ENCODE results near the gene CNTNAP2.

The CNTNAP2 gene

DNA sequence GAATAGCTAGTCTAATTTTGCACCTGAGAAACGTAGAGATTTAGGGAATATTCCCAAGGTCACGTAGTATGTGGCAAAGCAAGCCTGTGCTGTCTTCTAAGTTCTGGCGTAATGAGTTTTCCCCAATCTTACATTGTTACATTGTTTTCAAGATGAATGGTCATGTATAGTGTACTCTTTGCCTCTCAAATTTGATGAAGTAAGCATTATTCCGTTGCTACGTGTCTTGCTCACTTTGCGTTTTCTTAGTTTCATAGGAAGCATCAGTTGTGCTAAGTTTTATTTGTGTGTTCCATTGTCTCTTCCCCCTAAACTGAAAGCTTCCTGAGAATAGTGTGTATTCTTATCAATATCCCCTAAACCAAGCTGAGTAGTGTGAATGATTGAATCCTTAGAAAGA, 1836.3 kb downstream of the CNTNAP2 start:
- no peak overlapping the region for H3K27ac ChIP-seq (ENCODE audit: low read depth, low read length)
- no peak overlapping the region for H3K4me2 ChIP-seq (ENCODE audit: low read depth, low read length, poor library complexity, severe bottlenecking)
- H4K20me1 ChIP-seq (ENCODE audit: low read depth, low read length): no peaks in the 10 kb centered on the region
- no peaks in the 10 kb centered on the region for H3K9me2 ChIP-seq (replicated peaks; ENCODE audit: insufficient read depth, low read length)
- H3K79me2 ChIP-seq (ENCODE audit: insufficient read depth, low read length): no peaks in the 10 kb centered on the region
- H3K4me3 ChIP-seq (ENCODE audit: insufficient read depth, low read length, poor library complexity, severe bottlenecking): no peak overlapping the region
- H3F3A ChIP-seq (ENCODE audit: insufficient read depth): no peaks in the 10 kb centered on the region
- TF ChIP-seq CTCF (IDR thresholded peaks at IDR 0.05; ENCODE audit: insufficient read depth, low read length, poor library complexity, severe bottlenecking) (no peak), EZH2phosphoT487 (conservative IDR thresholded peaks at IDR 0.05; ENCODE audit: low read length) (no peak)
- H2AFZ ChIP-seq (ENCODE audit: low read depth, low read length, severe bottlenecking): no peak overlapping the region
- H3K9me3 ChIP-seq (ENCODE audit: insufficient read depth, low read length): no peaks in the 10 kb centered on the region
- no peaks in the 10 kb centered on the region for H3K36me3 ChIP-seq (ENCODE audit: low read length)
- H3K27me3 ChIP-seq (ENCODE audit: low read length): no peaks in the 10 kb centered on the region
- H3K9ac ChIP-seq (ENCODE audit: low read length): no peak overlapping the region

DNA sequence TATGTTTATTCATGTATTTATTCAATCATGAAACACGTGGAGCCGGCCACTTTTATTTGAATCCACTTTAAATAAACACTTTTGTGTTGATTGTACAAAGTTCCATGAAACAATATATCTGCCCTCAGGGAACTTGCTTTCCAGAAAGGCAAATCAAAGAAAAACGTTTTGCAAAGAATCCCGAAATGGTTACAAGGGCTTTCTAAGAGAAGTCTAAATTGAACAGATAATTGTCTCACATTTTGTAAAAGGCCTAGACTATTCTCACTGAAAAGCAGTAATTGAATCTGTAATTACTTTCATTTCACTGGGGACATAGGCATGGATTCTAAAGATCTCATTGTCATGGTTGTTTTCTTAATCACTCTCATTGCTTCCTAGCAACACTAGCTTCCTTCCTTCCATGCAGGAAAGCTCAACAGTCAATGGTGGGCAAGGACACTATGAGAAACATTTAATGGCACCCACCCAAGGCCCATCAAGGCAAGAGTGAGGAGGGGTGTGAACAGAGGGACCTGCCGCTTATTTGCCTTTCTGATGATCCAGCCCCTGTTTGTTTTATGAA, 1851.5 kb downstream of the CNTNAP2 start:
- Histone ChIP-seq H3K4me2 (ENCODE audit: low read depth, low read length, poor library complexity, severe bottlenecking) (no peak overlapping the region), H3F3A (ENCODE audit: insufficient read depth) (no peaks in the 10 kb centered on the region), H3K4me3 (ENCODE audit: insufficient read depth, low read length, poor library complexity, severe bottlenecking) (no peak overlapping the region), H3K9me2 (replicated peaks; ENCODE audit: insufficient read depth, low read length) (no peaks in the 10 kb centered on the region), H4K20me1 (ENCODE audit: low read depth, low read length) (no peaks in the 10 kb centered on the region), H3K27ac (ENCODE audit: low read depth, low read length) (no peak overlapping the region), H2AFZ (ENCODE audit: low read depth, low read length, severe bottlenecking) (no peak overlapping the region), H3K36me3 (ENCODE audit: low read length) (no peaks in the 10 kb centered on the region), H3K9ac (ENCODE audit: low read length) (no peak overlapping the region), H3K27me3 (ENCODE audit: low read length) (no peaks in the 10 kb centered on the region), H3K9me3 (ENCODE audit: insufficient read depth, low read length) (no peaks in the 10 kb centered on the region), H3K79me2 (ENCODE audit: insufficient read depth, low read length) (no peaks in the 10 kb centered on the region)
- TF ChIP-seq CTCF (IDR thresholded peaks at IDR 0.05; ENCODE audit: insufficient read depth, low read length, poor library complexity, severe bottlenecking): no peak
- no peak for TF ChIP-seq EZH2phosphoT487 (conservative IDR thresholded peaks at IDR 0.05; ENCODE audit: low read length)

GRCh38 chr7:147971606-147972110, 1855.1 kb downstream of the CNTNAP2 start:
- no peaks in the 10 kb centered on the region for H3F3A ChIP-seq (ENCODE audit: insufficient read depth)
- no peak overlapping the region for H3K9ac ChIP-seq (ENCODE audit: low read length)
- H3K27me3 ChIP-seq (ENCODE audit: low read length): no peaks in the 10 kb centered on the region
- H3K79me2 ChIP-seq (ENCODE audit: insufficient read depth, low read length): no peaks in the 10 kb centered on the region
- H3K27ac ChIP-seq (ENCODE audit: low read depth, low read length): no peak overlapping the region
- no peaks in the 10 kb centered on the region for H3K9me3 ChIP-seq (ENCODE audit: insufficient read depth, low read length)
- no peaks in the 10 kb centered on the region for H3K9me2 ChIP-seq (replicated peaks; ENCODE audit: insufficient read depth, low read length)
- no peak overlapping the region for H3K4me2 ChIP-seq (ENCODE audit: low read depth, low read length, poor library complexity, severe bottlenecking)
- H4K20me1 ChIP-seq (ENCODE audit: low read depth, low read length): no peaks in the 10 kb centered on the region
- no peak overlapping the region for H3K4me3 ChIP-seq (ENCODE audit: insufficient read depth, low read length, poor library complexity, severe bottlenecking)
- H2AFZ ChIP-seq (ENCODE audit: low read depth, low read length, severe bottlenecking): no peak overlapping the region
- TF ChIP-seq EZH2phosphoT487 (conservative IDR thresholded peaks at IDR 0.05; ENCODE audit: low read length) (no peak), CTCF (IDR thresholded peaks at IDR 0.05; ENCODE audit: insufficient read depth, low read length, poor library complexity, severe bottlenecking) (no peak)
- no peaks in the 10 kb centered on the region for H3K36me3 ChIP-seq (ENCODE audit: low read length)
